Measurements from ENCODE around the gene IMP3.

IMP3 gene

GRCh38 chr15:75591655-75592364 lies 48.2 kb downstream of the IMP3 start:
- Histone ChIP-seq H3K4me3 (ENCODE audit: insufficient read depth, low read depth, low read length, poor library complexity, severe bottlenecking) (no peak overlapping the region), H3K27me3 (replicated peaks; ENCODE audit: control insufficient read depth, insufficient read depth, low read length, poor library complexity, severe bottlenecking) (no peaks in the 10 kb centered on the region), H3K9me3 (ENCODE audit: control insufficient read depth, low read length) (no peaks in the 10 kb centered on the region), H3K27ac (ENCODE audit: insufficient read depth, low read length, poor library complexity, severe bottlenecking) (no peak overlapping the region), H3K4me1 (ENCODE audit: control insufficient read depth, insufficient read depth, low read length, poor library complexity, severe bottlenecking) (no peaks in the 10 kb centered on the region), H3K36me3 (ENCODE audit: control insufficient read depth, insufficient read depth, low read length) (peaks cover 13% of the 10 kb centered on the region)
- no peak for DNase-seq

GRCh38 chr15:75590239-75590638 lies 49.8 kb downstream of the IMP3 start:
- no peak for DNase-seq
- no peak overlapping the region for H3K27ac ChIP-seq (ENCODE audit: insufficient read depth, low read length, poor library complexity, severe bottlenecking)
- peaks cover 3% of the 10 kb centered on the region for H3K36me3 ChIP-seq (ENCODE audit: control insufficient read depth, insufficient read depth, low read length)
- no peak overlapping the region for H3K4me3 ChIP-seq (ENCODE audit: insufficient read depth, low read depth, low read length, poor library complexity, severe bottlenecking)
- H3K4me1 ChIP-seq (ENCODE audit: control insufficient read depth, insufficient read depth, low read length, poor library complexity, severe bottlenecking): no peaks in the 10 kb centered on the region
- H3K27me3 ChIP-seq (replicated peaks; ENCODE audit: control insufficient read depth, insufficient read depth, low read length, poor library complexity, severe bottlenecking): no peaks in the 10 kb centered on the region
- H3K9me3 ChIP-seq (ENCODE audit: control insufficient read depth, low read length): no peaks in the 10 kb centered on the region

Measured in effector memory CD4-positive, alpha-beta T cell (primary cell).